GM12864 (cell line): ENCODE data around the gene RREB1.

ENCODE experiments used
- DNase-seq: peaks from one replicate; pipeline ENCODE4 v3.0.0-alpha.2; 2011; ENCODE audit warnings: low read depth
- H3K4me3 ChIP-seq: 2 replicates; pipeline ENCODE4 v1.5.1; 2011; ENCODE audit warnings: mild to moderate bottlenecking, low read depth, low read length, control low read depth
- TF ChIP-seq, protein P1 (sequence below): IDR thresholded peaks from 2 replicates; pipeline ENCODE4 v1.5.1; 2011; ENCODE audit warnings: low read depth, mild to moderate bottlenecking, moderate library complexity, low read length, control low read depth, inconsistent platforms; ENCODE audit errors: missing control alignments

RREB1 gene

DNA sequence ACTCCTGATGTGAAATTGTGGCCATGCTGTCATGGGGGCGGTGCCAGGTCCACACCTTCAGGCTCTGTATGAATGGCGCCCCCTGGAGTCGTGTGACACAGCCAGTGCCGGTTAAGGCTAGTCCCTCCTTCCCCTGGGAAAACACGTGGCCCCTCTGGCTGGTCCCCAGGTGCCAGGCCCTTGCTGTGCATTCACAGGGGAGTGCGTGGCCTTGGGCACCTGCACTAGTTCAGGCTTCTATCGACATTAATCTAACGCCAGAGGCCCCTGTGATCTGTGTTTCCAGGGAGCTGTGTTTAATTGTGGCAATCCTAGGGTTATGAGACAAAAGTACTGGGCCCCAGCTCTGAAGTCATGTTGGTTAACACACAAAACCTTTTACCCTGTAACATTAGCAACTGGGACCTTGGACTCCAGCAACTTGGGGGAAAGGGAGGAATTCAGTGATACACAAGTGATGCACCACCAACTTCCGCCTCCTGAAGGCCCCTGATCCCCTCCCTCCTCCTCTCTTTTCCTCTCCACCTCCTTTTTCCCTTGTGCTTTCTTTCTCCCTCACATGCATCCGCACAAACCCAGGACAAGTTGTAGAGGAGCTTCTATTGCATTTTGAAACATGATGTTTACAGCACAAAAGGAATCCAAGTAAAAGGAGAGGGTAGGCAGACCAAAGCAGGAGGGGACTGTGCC is 131.3 kb downstream of the RREB1 start:
- TF ChIP-seq, protein P1, sequence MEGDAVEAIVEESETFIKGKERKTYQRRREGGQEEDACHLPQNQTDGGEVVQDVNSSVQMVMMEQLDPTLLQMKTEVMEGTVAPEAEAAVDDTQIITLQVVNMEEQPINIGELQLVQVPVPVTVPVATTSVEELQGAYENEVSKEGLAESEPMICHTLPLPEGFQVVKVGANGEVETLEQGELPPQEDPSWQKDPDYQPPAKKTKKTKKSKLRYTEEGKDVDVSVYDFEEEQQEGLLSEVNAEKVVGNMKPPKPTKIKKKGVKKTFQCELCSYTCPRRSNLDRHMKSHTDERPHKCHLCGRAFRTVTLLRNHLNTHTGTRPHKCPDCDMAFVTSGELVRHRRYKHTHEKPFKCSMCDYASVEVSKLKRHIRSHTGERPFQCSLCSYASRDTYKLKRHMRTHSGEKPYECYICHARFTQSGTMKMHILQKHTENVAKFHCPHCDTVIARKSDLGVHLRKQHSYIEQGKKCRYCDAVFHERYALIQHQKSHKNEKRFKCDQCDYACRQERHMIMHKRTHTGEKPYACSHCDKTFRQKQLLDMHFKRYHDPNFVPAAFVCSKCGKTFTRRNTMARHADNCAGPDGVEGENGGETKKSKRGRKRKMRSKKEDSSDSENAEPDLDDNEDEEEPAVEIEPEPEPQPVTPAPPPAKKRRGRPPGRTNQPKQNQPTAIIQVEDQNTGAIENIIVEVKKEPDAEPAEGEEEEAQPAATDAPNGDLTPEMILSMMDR = peak; percentile 79
- H3K4me3 ChIP-seq = no peak overlapping the region
- peak; percentile 50 for DNase-seq

DNA sequence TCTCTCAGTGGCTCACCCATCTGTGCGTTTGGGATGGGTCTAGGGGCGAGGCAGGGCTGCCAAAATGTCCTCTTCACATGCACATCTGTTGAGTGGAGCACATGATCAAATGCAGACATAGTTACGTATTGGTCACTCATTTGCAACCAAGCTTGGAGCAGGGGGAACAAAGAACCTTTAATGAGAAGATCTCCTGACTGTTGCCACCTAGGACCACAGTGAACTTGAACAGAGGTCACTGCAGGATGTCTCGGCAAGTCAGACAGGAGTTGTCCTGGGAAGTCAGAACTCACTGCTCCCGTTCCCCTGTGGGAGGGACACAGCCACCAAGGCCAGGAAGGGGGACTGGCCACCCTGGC is 131.8 kb downstream of the RREB1 start:
- TF ChIP-seq, protein P1 = no peak
- H3K4me3 ChIP-seq = no peak overlapping the region
- DNase-seq = no peak

DNA sequence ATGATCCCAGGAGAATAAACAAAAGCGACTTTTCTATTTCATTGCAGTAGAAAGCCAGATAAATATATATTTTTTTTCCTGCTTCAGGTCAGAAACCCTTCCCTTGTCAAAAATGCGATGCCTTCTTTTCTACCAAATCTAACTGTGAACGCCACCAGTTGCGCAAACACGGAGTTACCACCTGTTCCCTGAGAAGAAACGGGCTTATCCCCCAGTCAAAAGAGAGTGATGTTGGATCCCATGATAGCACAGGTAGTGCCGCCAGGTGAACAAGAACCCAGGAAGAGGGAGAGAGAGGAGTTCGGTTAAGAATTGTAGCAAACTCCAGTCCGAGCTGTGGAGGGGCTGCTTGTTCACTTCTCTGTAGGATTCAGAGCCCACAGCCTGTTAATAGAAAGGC is 132.6 kb downstream of the RREB1 start:
- no peak overlapping the region for H3K4me3 ChIP-seq
- TF ChIP-seq, protein P1 = no peak
- no peak for DNase-seq

DNA sequence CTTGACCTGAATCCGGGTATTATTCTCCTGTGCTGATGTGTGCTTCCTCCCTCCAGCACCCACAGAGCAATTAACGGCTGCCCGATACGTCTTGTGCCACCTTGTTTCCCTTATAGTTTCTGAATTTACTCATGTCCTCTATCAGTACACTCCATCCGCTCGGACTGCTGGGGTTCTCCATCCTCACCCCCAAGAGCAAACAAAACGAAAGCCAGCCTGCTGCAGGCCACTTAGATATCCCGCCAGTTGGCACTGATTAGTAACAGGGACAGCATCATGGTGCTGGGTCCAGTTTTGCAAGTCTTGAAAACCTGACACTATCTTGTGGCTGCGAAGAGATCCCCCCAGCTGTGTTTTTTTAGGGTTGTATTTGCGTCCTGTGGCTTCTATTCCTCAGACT is 133.4 kb downstream of the RREB1 start:
- H3K4me3 ChIP-seq = no peak overlapping the region
- TF ChIP-seq, protein P1 = no peak
- no peak for DNase-seq

DNA sequence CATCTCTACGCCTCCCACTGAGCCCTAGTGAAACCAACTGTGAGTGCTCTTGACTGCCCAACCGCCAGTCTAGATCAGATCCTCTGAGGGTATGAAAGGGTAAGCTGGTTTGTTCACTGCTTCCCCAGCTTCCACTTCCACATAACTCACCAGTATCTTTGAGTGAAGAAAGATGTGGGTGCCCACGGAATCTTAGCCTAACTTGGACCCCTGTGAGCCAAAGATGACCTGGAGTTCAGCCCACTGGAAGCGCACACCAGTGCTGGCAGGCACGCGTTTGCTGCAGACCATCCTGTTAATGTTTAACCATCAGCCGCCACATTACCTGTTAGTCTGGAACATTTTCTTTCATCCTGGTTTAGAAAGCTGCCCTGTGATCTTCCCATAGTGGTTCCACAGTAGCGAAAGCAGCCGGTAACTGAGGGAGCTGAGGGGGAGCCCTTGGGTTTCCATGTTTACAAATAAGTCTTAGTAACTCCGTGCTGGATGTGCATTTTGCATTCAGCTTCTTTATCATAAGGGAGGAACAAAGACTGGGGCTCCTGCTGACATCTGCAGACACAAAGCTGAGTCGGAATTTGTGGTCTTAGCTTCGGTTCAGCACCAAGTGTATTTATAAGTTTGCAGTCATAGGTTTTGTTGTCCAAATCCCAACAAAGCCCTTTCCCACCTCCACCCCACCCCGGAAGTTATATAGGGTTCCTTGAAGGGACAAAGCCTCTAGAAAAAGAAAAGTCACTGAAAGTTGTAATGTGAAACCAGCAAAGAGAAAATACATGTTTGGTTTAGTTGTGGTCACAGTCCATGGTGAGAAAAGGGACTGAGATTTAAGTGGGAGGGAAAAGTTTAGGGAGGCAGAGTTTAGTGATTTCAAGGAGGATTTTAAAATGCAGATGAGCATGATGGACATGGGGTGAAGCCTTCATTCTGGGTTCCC is 134.2 kb downstream of the RREB1 start:
- no peak for DNase-seq
- TF ChIP-seq, protein P1 = no peak
- no peak overlapping the region for H3K4me3 ChIP-seq

DNA sequence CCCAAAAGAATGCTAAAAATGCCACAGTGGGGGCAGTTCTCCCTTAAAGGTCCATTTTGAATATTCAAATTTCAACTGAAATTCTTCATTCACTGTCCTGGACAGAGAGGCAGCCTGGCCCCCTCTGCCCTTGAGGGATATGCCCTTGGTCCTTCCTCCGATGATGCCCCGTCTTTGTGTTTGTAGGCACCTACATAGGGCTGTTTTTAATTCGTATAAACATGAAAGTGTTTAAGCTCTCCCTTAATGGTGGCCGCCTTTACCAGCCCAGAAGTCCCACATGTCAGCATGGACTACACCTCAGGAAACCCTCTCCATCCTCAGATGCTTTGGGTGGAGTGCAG is 135.0 kb downstream of the RREB1 start:
- no peak overlapping the region for H3K4me3 ChIP-seq
- TF ChIP-seq, protein P1 = no peak
- no peak for DNase-seq
